HG03175 (cell line): ENCODE results near the gene SIRT1.
"Not testable (repeated sequence)": the region's sequence is repeated elsewhere in the genome, so short reads cannot be mapped to it uniquely, and the experiment has no call there.

Experiments
- ATAC-seq: cut with Tn5 transposase; IDR thresholded peaks from one replicate; pipeline ENCODE4 v1.9.1; 2021; ENCODE audit warnings: mild to moderate bottlenecking, moderate library complexity; ENCODE audit not compliant: unreplicated experiment

SIRT1 gene

GRCh38 chr10:67884313-67884841 is at the start of gene SIRT1:
SIRT1 (plus strand) TSS chr10:67884656; CDS start chr10:67884722, 66 bp downstream.
- ATAC-seq, result peak; percentile 88

GRCh38 chr10:67835541-67836394 is 48.7 kb upstream of the SIRT1 start:
- not testable (repeated sequence) for ATAC-seq

GRCh38 chr10:67836488-67836887 is 48.0 kb upstream of the SIRT1 start:
- ATAC-seq, result no peak

GRCh38 chr10:67836972-67837371 is 47.5 kb upstream of the SIRT1 start:
- no peak for ATAC-seq

- ATAC-seq, result no peak
Observed at GRCh38 chr10:67837541-67838314, 46.7 kb upstream of the SIRT1 start, which contains the start of gene DNAJC12. DNAJC12 (minus strand) TSS chr10:67838188; CDS start chr10:67838011, 177 bp downstream.

GRCh38 chr10:67839511-67839910 is 44.9 kb upstream of the SIRT1 start:
- ATAC-seq, result not testable (repeated sequence)

- ATAC-seq, result no peak
Observed at GRCh38 chr10:67839951-67840350, 44.5 kb upstream of the SIRT1 start.

GRCh38 chr10:67841737-67842136 is 42.7 kb upstream of the SIRT1 start:
- ATAC-seq, result no peak

- ATAC-seq, result no peak
Observed at GRCh38 chr10:67843284-67843683, 41.2 kb upstream of the SIRT1 start.

- peak; percentile 87 for ATAC-seq
Observed at GRCh38 chr10:67849331-67850011, 35.0 kb upstream of the SIRT1 start.

- no peak for ATAC-seq
Observed at GRCh38 chr10:67851186-67851585, 33.3 kb upstream of the SIRT1 start.

- ATAC-seq, result no peak
Observed at GRCh38 chr10:67852761-67853160, 31.7 kb upstream of the SIRT1 start.

GRCh38 chr10:67853512-67853911 is 30.9 kb upstream of the SIRT1 start:
- ATAC-seq, result no peak

GRCh38 chr10:67858971-67859370 is 25.5 kb upstream of the SIRT1 start:
- no peak for ATAC-seq

- ATAC-seq, result no peak
Observed at GRCh38 chr10:67861750-67862432, 22.6 kb upstream of the SIRT1 start.

GRCh38 chr10:67863094-67863493 is 21.4 kb upstream of the SIRT1 start:
- ATAC-seq, result no peak

- no peak for ATAC-seq
Observed at GRCh38 chr10:67864607-67865371, 19.7 kb upstream of the SIRT1 start.

- no peak for ATAC-seq
Observed at GRCh38 chr10:67868132-67868531, 16.3 kb upstream of the SIRT1 start.

GRCh38 chr10:67869996-67870395 is 14.5 kb upstream of the SIRT1 start:
- ATAC-seq, result no peak
